HepG2 (cell line): ENCODE data around the gene KMT2A. TPM values are rescaled to one million over a fixed set of nuclear protein-coding genes. Genes with fewer than 3 reads are reported as not detected.

Source experiments
- ATAC-seq: fragments of 200-7000 bp; cut with Tn5 transposase; 3 replicates; pipeline ENCODE4 v1.9.1; 2020; ENCODE audit warnings: mild to moderate bottlenecking, moderate library complexity
- BruUV-seq: library from RNA; stranded (reverse); fragments of 400-500 nt; replicated peaks from 2 replicates; lab custom pipeline; 2021; lab: Mats Ljungman, UMichigan
- CTCF ChIA-PET: fragments of 300-600 bp; formaldehyde crosslinking; extraction: SDS; loops from one replicate; lab custom pipeline; 2021; ENCODE audit warnings: low total read pairs, inconsistent platforms, low intra/inter-chr PET ratio; lab: Yijun Ruan, JAX
- POLR2A ChIA-PET: fragments of 350-600 bp; sonication (Branson Sonifier 250); formaldehyde crosslinking; loops from one replicate; lab custom pipeline; 2020; ENCODE audit warnings: antibody characterized with exemption, inconsistent platforms; lab: Yijun Ruan, JAX
- DNase-seq: peaks from one replicate; pipeline ENCODE4 v3.0.0-alpha.2; 2015; ENCODE audit warnings: low spot score
- FAIRE-seq: peaks from 3 replicates; lab custom pipeline; 2011; peaks lifted over from hg19 to GRCh38; lab: Jason Lieb, UNC
- H2AFZ ChIP-seq: one replicate; pipeline ENCODE4 v1.6.1; 2011; ENCODE audit warnings: low read length, inconsistent platforms
- H3K27ac ChIP-seq: fragments of 300-600 bp; 3 replicates; pipeline ENCODE4 v1.8.0; 2011; ENCODE audit warnings: mixed run types, mild to moderate bottlenecking, mixed read lengths, low read length, inconsistent platforms; ENCODE audit not compliant: insufficient read depth; ENCODE audit errors: extremely low read length
- H3K27me3 ChIP-seq, 2 experiments: fragments of 200-600 bp in 1 of 2; 2 replicates in 1 of 2; 3 replicates in 1 of 2; pipeline versions ENCODE4 v1.6.0 to v1.8.0; 2011; ENCODE audit warnings: low read length in 2 of 2, mild to moderate bottlenecking in 2 of 2, moderate library complexity in 2 of 2, inconsistent platforms in 1 of 2; ENCODE audit not compliant: insufficient read depth in 2 of 2, control insufficient read depth in 1 of 2
- H3K36me3 ChIP-seq, 2 experiments: fragments of 200-600 bp in 1 of 2; replicated peaks in 1 of 2; 2 replicates in 1 of 2; 3 replicates in 1 of 2; pipeline versions ENCODE4 v1.5.1 to v1.8.0; 2011; ENCODE audit warnings: low read length in 2 of 2, inconsistent platforms in 1 of 2; ENCODE audit not compliant: insufficient read depth in 2 of 2, control insufficient read depth in 1 of 2
- H3K4me1 ChIP-seq: 2 replicates; pipeline ENCODE4 v1.5.1; 2012; ENCODE audit warnings: low read length, inconsistent platforms; ENCODE audit not compliant: insufficient read depth
- H3K4me2 ChIP-seq: 2 replicates; pipeline ENCODE4 v1.6.0; 2011; ENCODE audit warnings: low read depth, low read length, inconsistent platforms
- H3K4me3 ChIP-seq, 3 experiments: fragments of 200-600 bp in 1 of 3; sonication (generic), shearing (Covaris generic) in 1 of 3; replicated peaks in 1 of 3; 2 replicates each; pipeline ENCODE4 v1.5.1; 2011 to 2016; ENCODE audit warnings: low read length in 3 of 3, inconsistent platforms in 2 of 3, low read depth in 2 of 3, mild to moderate bottlenecking in 2 of 3, control low read depth in 1 of 3, mixed read lengths in 1 of 3; ENCODE audit not compliant: insufficient read depth in 1 of 3
- H3K79me2 ChIP-seq: one replicate; pipeline ENCODE4 v1.6.1; 2011; ENCODE audit warnings: low read length, inconsistent platforms; ENCODE audit not compliant: insufficient read depth
- H3K9ac ChIP-seq: 2 replicates; pipeline ENCODE4 v1.6.0; 2011; ENCODE audit warnings: mild to moderate bottlenecking, low read depth, low read length, inconsistent platforms; ENCODE audit not compliant: insufficient read depth
- H3K9me3 ChIP-seq: 2 replicates; pipeline ENCODE4 v1.5.1; 2012; ENCODE audit warnings: mild to moderate bottlenecking, low read length
- H4K20me1 ChIP-seq: 2 replicates; pipeline ENCODE4 v1.6.0; 2011; ENCODE audit warnings: inconsistent platforms, mild to moderate bottlenecking, low read length, moderate library complexity; ENCODE audit not compliant: insufficient read depth
- BCL6 ChIP-seq: IDR thresholded peaks from 2 replicates; pipeline ENCODE4 v1.6.1; 2016; ENCODE audit warnings: missing genetic modification reagents, missing compliant biosample characterization
- CC2D1A ChIP-seq: sonication (generic); formaldehyde crosslinking; IDR thresholded peaks from 2 replicates; pipeline ENCODE4 v1.8.1; 2023; ENCODE audit warnings: mild to moderate bottlenecking, missing genetic modification reagents
- JUND ChIP-seq: sonication (generic); formaldehyde crosslinking; IDR thresholded peaks from 2 replicates; pipeline ENCODE4 v1.8.0; 2022; ENCODE audit warnings: mild to moderate bottlenecking, missing genetic modification reagents
- KDM4B ChIP-seq: sonication (generic); formaldehyde crosslinking; IDR thresholded peaks from 2 replicates; pipeline ENCODE4 v1.4.0; 2020; ENCODE audit warnings: missing genetic modification reagents
- NR2F6 ChIP-seq, 2 experiments: IDR thresholded peaks; 2 replicates each; pipeline ENCODE4 v1.6.1; 2016; ENCODE audit warnings: antibody characterized with exemption in 1 of 2, mild to moderate bottlenecking in 1 of 2
- PHF21A ChIP-seq: sonication (generic); formaldehyde crosslinking; IDR thresholded peaks from 2 replicates; pipeline ENCODE4 v1.5.0; 2020; ENCODE audit warnings: mild to moderate bottlenecking, missing genetic modification reagents
- RFX5 ChIP-seq: IDR thresholded peaks from 2 replicates; pipeline ENCODE4 v1.6.1; 2011; ENCODE audit warnings: low read depth, low read length, improper control_type of control experiment
- SOX13 ChIP-seq, 3 experiments: fragments of 450-650 bp in 1 of 3; sonication (generic) in 1 of 3; formaldehyde crosslinking in 1 of 3; IDR thresholded peaks in 2 of 3; conservative IDR thresholded peaks in 1 of 3; 2 replicates each; pipeline versions ENCODE4 v1.5.0 to v1.6.1; 2016 to 2020; ENCODE audit warnings: antibody characterized with exemption in 1 of 3, mild to moderate bottlenecking in 1 of 3, missing compliant biosample characterization in 1 of 3, missing genetic modification reagents in 1 of 3, moderate library complexity in 1 of 3
- SOX5 ChIP-seq: IDR thresholded peaks from 2 replicates; pipeline ENCODE4 v1.6.1; 2016; ENCODE audit warnings: borderline replicate concordance
- SOX6 ChIP-seq, 2 experiments: fragments of 450-650 bp in 1 of 2; sonication (generic) in 1 of 2; formaldehyde crosslinking in 1 of 2; IDR thresholded peaks; 2 replicates each; pipeline versions ENCODE4 v1.4.0 to v1.6.1; 2017 to 2020; ENCODE audit warnings: antibody characterized with exemption in 1 of 2, mild to moderate bottlenecking in 1 of 2, missing genetic modification reagents in 1 of 2
- SRSF1 ChIP-seq: fragments of 200-400 bp; formaldehyde crosslinking; optimal IDR thresholded peaks from 2 replicates; pipeline ENCODE3; 2017; ENCODE audit warnings: mild to moderate bottlenecking, low read depth, low read length, moderate library complexity
- TOPORS ChIP-seq: sonication (generic); formaldehyde crosslinking; IDR thresholded peaks from 2 replicates; pipeline ENCODE4 v1.8.0; 2023; ENCODE audit warnings: mild to moderate bottlenecking, missing genetic modification reagents
- ZNF776 ChIP-seq: sonication (generic); formaldehyde crosslinking; IDR thresholded peaks from 2 replicates; pipeline ENCODE4 v1.4.0; 2020; ENCODE audit warnings: mild to moderate bottlenecking, missing genetic modification reagents
- WGBS: methylation state at CpG from one replicate; pipeline ENCODE4 v1.1.6; 2017; ENCODE audit warnings: low lambda C conversion rate; 5-methylcytosine and 5-hydroxymethylcytosine counted together
- in situ Hi-C: cut with HindIII; loops from 2 replicates; pipeline ENCODE4 v1.10.0; 2017; ENCODE audit warnings: low pct_unique_long_range_greater_than_20kb; ENCODE audit not compliant: extremely low pct_ligation_motif_present
- intact Hi-C: fragments of 100-400 bp; cut with micrococcal nuclease; formaldehyde crosslinking; loops from one replicate; pipeline ENCODE4 v1.10.0; 2022; ENCODE audit not compliant: unreplicated experiment
- polyA plus RNA-seq, 8 experiments: library from polyadenylated mRNA; depleted of rRNA in 3 of 8; stranded (reverse) in 7 of 8; unstranded in 1 of 8; fragments of >200 nt; fragmentation: Illumina TruSeq in 4 of 8; extraction: Trizol in 4 of 8; gene quantifications; 2 replicates each; pipeline versions ENCODE4 v1.2.1 to v1.2.3, GENCODE V29; 2011 to 2016; ENCODE audit warnings: low read depth in 4 of 8, missing spikeins in 1 of 8, mixed read lengths in 1 of 8; ENCODE audit not compliant: insufficient read depth in 1 of 8
- total RNA-seq, 5 experiments: library from RNA; depleted of rRNA; stranded (reverse); fragments of >200 nt; fragmentation: Illumina TruSeq; extraction: Trizol; gene quantifications; 2 replicates each; pipeline ENCODE4 v1.2.3, GENCODE V29; 2016; ENCODE audit warnings: low read depth in 1 of 5
- TF ChIP-seq, protein P1 (sequence below): IDR thresholded peaks from 2 replicates; pipeline ENCODE4 v1.6.1; 2016; ENCODE audit warnings: mild to moderate bottlenecking
- TF ChIP-seq, protein P2 (sequence below): sonication (generic); formaldehyde crosslinking; IDR thresholded peaks from 2 replicates; pipeline ENCODE4 v1.4.0; 2020; ENCODE audit warnings: mild to moderate bottlenecking, missing genetic modification reagents

The KMT2A gene
- total and polyA plus RNA-seq, 2 of the 13 experiments (the other 11 are each of a cell fraction or from before 2014, with no cell fraction given): 12.4 to 20.0 TPM

DNA sequence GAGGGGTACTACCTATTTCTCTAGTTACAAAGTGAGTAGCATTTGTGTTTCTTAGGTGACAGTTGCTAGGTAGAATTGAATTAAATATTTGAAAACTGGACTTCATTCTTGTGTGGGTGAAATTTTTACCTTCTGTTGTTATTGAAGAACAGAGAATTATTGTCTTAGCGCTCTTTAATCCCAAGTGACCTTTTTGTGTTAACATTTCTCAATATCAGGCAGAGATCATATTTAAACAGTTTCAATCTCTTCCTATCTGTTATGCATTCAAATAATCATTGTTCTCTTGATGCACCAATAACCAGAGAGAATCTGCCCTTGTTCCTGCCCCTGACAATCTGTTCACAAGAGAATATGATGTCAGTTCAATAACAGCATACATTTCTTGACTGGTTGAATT, 14.2 kb downstream of the KMT2A start:
- TF ChIP-seq SOX5 (peak; percentile 34; the same call in 1 of the 2 replicates), SOX13 (IDR thresholded peaks at IDR 0.05) (no peak), SOX13 (CRISPR knock-in tag; conservative IDR thresholded peaks at IDR 0.05 in 1 of 2, IDR thresholded peaks at IDR 0.05 in 1 of 2) (peak in 1 of 2 experiments; percentile 62; a peak in 2 of 4 replicates), BCL6 (no peak), NR2F6 (IDR thresholded peaks at IDR 0.05) (no peak), NR2F6 (CRISPR knock-in tag; IDR thresholded peaks at IDR 0.05) (0 out of 2 replicates have a peak, but pooled peaks have one; percentile 13), JUND (CRISPR knock-in tag) (no peak), RFX5 (0 out of 2 replicates have a peak, but pooled peaks have one; percentile 33), CC2D1A (CRISPR knock-in tag) (no peak), TOPORS (CRISPR knock-in tag) (no peak), PHF21A (no peak), KDM4B (CRISPR knock-in tag) (no peak), SOX6 (IDR thresholded peaks at IDR 0.05) (no peak), SOX6 (CRISPR knock-in tag; IDR thresholded peaks at IDR 0.05) (peak; percentile 15; the same call in 1 of the 2 replicates), SRSF1 (no peak), ZNF776 (CRISPR knock-in tag) (no peak)
- TF ChIP-seq, protein P1, sequence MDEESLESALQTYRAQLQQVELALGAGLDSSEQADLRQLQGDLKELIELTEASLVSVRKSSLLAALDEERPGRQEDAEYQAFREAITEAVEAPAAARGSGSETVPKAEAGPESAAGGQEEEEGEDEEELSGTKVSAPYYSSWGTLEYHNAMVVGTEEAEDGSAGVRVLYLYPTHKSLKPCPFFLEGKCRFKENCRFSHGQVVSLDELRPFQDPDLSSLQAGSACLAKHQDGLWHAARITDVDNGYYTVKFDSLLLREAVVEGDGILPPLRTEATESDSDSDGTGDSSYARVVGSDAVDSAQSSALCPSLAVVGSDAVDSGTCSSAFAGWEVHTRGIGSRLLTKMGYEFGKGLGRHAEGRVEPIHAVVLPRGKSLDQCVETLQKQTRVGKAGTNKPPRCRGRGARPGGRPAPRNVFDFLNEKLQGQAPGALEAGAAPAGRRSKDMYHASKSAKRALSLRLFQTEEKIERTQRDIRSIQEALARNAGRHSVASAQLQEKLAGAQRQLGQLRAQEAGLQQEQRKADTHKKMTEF (CRISPR knock-in tag): no peak
- TF ChIP-seq, protein P2, sequence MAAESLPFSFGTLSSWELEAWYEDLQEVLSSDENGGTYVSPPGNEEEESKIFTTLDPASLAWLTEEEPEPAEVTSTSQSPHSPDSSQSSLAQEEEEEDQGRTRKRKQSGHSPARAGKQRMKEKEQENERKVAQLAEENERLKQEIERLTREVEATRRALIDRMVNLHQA (CRISPR knock-in tag): no peak
- no peak for ATAC-seq
- in situ Hi-C loops: no loop called here
- no peak overlapping the region for H3K4me2 ChIP-seq
- DNase-seq: peak; percentile 53
- WGBS: 86% methylated on average over 1 of the region's 1 CpG
- ChIA-PET CTCF (no interaction called here), POLR2A (no interaction called here)
- H3K27me3 ChIP-seq: no peaks in the 10 kb centered on the region
- H2AFZ ChIP-seq: no peak overlapping the region
- no peaks in the 10 kb centered on the region for H3K9me3 ChIP-seq
- no peak overlapping the region for H3K9ac ChIP-seq
- H3K4me3 ChIP-seq: no peak overlapping the region
- BruUV-seq: no TSS peak
- peaks cover 59% of the 10 kb centered on the region for H3K79me2 ChIP-seq
- H4K20me1 ChIP-seq: no peaks in the 10 kb centered on the region; the same call in 1 of the 2 replicates
- FAIRE-seq: no peak
- peaks cover 16% of the 10 kb centered on the region for H3K4me1 ChIP-seq
- intact Hi-C loops: no loop called here
- H3K27ac ChIP-seq: peak overlapping the region; percentile 33
- peaks cover 2 to 13% of the 10 kb centered on the region in 2 experiments; a peak in 3 of 5 replicates for H3K36me3 ChIP-seq
